GM23338 (cell line): ENCODE measurements around the gene PDE6C. TPM values are rescaled to one million over a fixed set of nuclear protein-coding genes. Genes with fewer than 3 reads are reported as not detected.

ENCODE experiments used
- ATAC-seq: fragments of 200-7000 bp; cut with Tn5 transposase; 3 replicates; pipeline ENCODE4 v1.9.1; 2020
- DNase-seq: peaks from one replicate; pipeline ENCODE4 v3.0.0-alpha.2; 2015; ENCODE audit warnings: low spot score
- H2AFZ ChIP-seq: fragments of 200-600 bp; sonication (generic); 2 replicates; pipeline ENCODE4 v1.8.0; 2016; ENCODE audit warnings: antibody characterized with exemption, mild to moderate bottlenecking, moderate library complexity
- H3F3A ChIP-seq: fragments of 200-600 bp; sonication (generic); replicated peaks from 2 replicates; pipeline ENCODE4 v1.8.0; 2017; ENCODE audit warnings: antibody characterized with exemption, mixed run types, low read depth
- H3K27ac ChIP-seq: fragments of 200-600 bp; sonication (generic); 2 replicates; pipeline ENCODE4 v1.6.1; 2016; ENCODE audit warnings: low read depth
- H3K27me3 ChIP-seq: fragments of 200-600 bp; sonication (generic); 2 replicates; pipeline ENCODE4 v1.8.0; 2016; ENCODE audit warnings: mild to moderate bottlenecking, mixed run types, moderate library complexity; ENCODE audit not compliant: insufficient read depth
- H3K36me3 ChIP-seq: fragments of 200-600 bp; sonication (generic); 2 replicates; pipeline ENCODE4 v1.8.0; 2016; ENCODE audit warnings: mild to moderate bottlenecking; ENCODE audit not compliant: insufficient read depth
- H3K4me1 ChIP-seq: fragments of 200-600 bp; sonication (generic); 2 replicates; pipeline ENCODE4 v1.8.0; 2016; ENCODE audit warnings: mild to moderate bottlenecking, moderate library complexity; ENCODE audit not compliant: insufficient read depth
- H3K4me2 ChIP-seq: fragments of 200-600 bp; sonication (generic); 2 replicates; pipeline ENCODE4 v1.7.1; 2017; ENCODE audit warnings: mixed run types
- H3K4me3 ChIP-seq: fragments of 200-600 bp; sonication (generic); 2 replicates; pipeline ENCODE4 v1.6.1; 2016; ENCODE audit warnings: mixed run types
- H3K79me2 ChIP-seq: fragments of 200-600 bp; sonication (generic); replicated peaks from 2 replicates; pipeline ENCODE4 v1.8.0; 2017; ENCODE audit warnings: mild to moderate bottlenecking; ENCODE audit not compliant: insufficient read depth
- H3K9me2 ChIP-seq: fragments of 200-600 bp; sonication (generic); 2 replicates; pipeline ENCODE4 v1.8.0; 2017; ENCODE audit not compliant: insufficient read depth
- H4K20me1 ChIP-seq: fragments of 200-600 bp; sonication (generic); replicated peaks from 2 replicates; pipeline ENCODE4 v1.8.0; 2017; ENCODE audit warnings: mild to moderate bottlenecking; ENCODE audit not compliant: insufficient read depth
- H3K27ac Mint-ChIP-seq: 2 replicates; pipeline ENCODE4 v1.8.0; 2020; ENCODE audit warnings: inconsistent platforms, mild to moderate bottlenecking, moderate library complexity, mixed read lengths
- H3K27me3 Mint-ChIP-seq: 3 replicates; pipeline ENCODE4 v1.8.0; 2022; ENCODE audit warnings: low read depth, mild to moderate bottlenecking, moderate library complexity, mixed read lengths, inconsistent platforms; ENCODE audit not compliant: insufficient read depth, poor library complexity
- H3K36me3 Mint-ChIP-seq: 3 replicates; pipeline ENCODE4 v1.8.0; 2021; ENCODE audit warnings: low read depth, mild to moderate bottlenecking, inconsistent platforms, moderate library complexity, mixed read lengths
- H3K4me1 Mint-ChIP-seq: 3 replicates; pipeline ENCODE4 v1.8.0; 2020; ENCODE audit warnings: mild to moderate bottlenecking, inconsistent platforms, mixed read lengths
- H3K4me3 Mint-ChIP-seq: 3 replicates; pipeline ENCODE4 v1.8.0; 2021; ENCODE audit warnings: moderate library complexity, mild to moderate bottlenecking, inconsistent platforms, mixed read lengths
- H3K9me3 Mint-ChIP-seq: 3 replicates; pipeline ENCODE4 v1.8.0; 2020; ENCODE audit warnings: moderate library complexity, mild to moderate bottlenecking, inconsistent platforms, mixed read lengths
- CREB1 ChIP-seq: fragments of 250-450 bp; sonication (Bioruptor Pico); IDR thresholded peaks from 2 replicates; pipeline ENCODE4 v1.5.0; 2020; ENCODE audit warnings: low read depth, mild to moderate bottlenecking, moderate library complexity
- NANOG ChIP-seq: IDR thresholded peaks from 2 replicates; pipeline ENCODE4 v1.6.1; 2016; ENCODE audit warnings: antibody characterized with exemption, borderline replicate concordance
- STAT1 ChIP-seq: IDR thresholded peaks from one replicate; pipeline ENCODE4 v1.6.1; 2016; ENCODE audit warnings: antibody characterized with exemption; ENCODE audit not compliant: unreplicated experiment
- ZNF331 ChIP-seq: fragments of 250-450 bp; sonication (Bioruptor Pico); IDR thresholded peaks from 2 replicates; pipeline ENCODE4 v1.5.0; 2020; ENCODE audit warnings: low read depth, mild to moderate bottlenecking, moderate library complexity
- ZNF462 ChIP-seq: fragments of 250-450 bp; sonication (Bioruptor Pico); IDR thresholded peaks from 2 replicates; pipeline ENCODE4 v1.5.0; 2020; ENCODE audit warnings: mild to moderate bottlenecking, moderate library complexity
- polyA plus RNA-seq: library from polyadenylated mRNA; unstranded; fragments of >200 nt; fragmentation: Nextera tagmentation; extraction: Ambion mirVana; gene quantifications from 2 replicates; pipeline ENCODE4 v1.2.1, GENCODE V29; 2016
- total RNA-seq: library from RNA; depleted of rRNA; stranded (reverse); fragments of >200 nt; shearing (Covaris generic); gene quantifications from 2 replicates; pipeline ENCODE4 v1.2.3, GENCODE V29; 2014
- TF ChIP-seq, protein P1 (sequence below): IDR thresholded peaks from one replicate; pipeline ENCODE4 v1.6.1; 2018; ENCODE audit warnings: antibody characterized with exemption; ENCODE audit not compliant: unreplicated experiment
- TF ChIP-seq, protein P2 (sequence below), 2 experiments: fragments of 200-600 bp in 1 of 2; sonication (generic) in 1 of 2; conservative IDR thresholded peaks; 2 replicates each; pipeline versions ENCODE4 v1.5.1 to v1.6.1; 2016 to 2017; ENCODE audit warnings: antibody characterized with exemption in 2 of 2, low read depth in 2 of 2, mild to moderate bottlenecking in 2 of 2, moderate library complexity in 1 of 2

PDE6C gene
- total and polyA plus RNA-seq, 2 experiments from 2014 or later: 0.06 TPM; not detected in 1

DNA sequence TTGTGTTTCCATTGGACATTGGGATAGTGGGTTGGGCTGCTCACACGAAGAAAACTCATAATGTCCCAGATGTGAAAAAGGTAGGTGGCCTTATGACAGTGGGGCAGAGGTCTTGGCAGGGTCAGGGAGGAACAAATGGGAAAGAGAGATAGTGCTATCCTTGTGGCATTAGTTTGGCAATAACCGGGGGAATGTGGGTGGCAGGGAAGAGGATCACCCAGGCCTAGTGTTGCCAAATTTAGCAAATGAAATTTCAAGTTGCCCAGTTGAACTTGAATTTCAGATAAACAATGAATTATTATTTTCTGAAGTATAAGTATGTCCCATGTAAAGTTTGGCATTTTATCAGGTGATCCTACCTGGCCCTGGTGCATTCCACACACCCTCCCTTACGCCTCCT, 789 bp downstream of the PDE6C start:
- no peak overlapping the region for H2AFZ ChIP-seq
- H4K20me1 ChIP-seq: no peaks in the 10 kb centered on the region
- Mint-ChIP-seq H3K9me3 (no peaks in the 10 kb centered on the region), H3K4me3 (no peak overlapping the region), H3K36me3 (no peaks in the 10 kb centered on the region), H3K4me1 (peaks cover 11% of the 10 kb centered on the region), H3K27ac (no peak overlapping the region), H3K27me3 (peaks cover 2% of the 10 kb centered on the region)
- no peaks in the 10 kb centered on the region for H3K9me2 ChIP-seq
- ATAC-seq (no peak), DNase-seq (no peak)
- no peaks in the 10 kb centered on the region for H3K36me3 ChIP-seq
- TF ChIP-seq, protein P1, sequence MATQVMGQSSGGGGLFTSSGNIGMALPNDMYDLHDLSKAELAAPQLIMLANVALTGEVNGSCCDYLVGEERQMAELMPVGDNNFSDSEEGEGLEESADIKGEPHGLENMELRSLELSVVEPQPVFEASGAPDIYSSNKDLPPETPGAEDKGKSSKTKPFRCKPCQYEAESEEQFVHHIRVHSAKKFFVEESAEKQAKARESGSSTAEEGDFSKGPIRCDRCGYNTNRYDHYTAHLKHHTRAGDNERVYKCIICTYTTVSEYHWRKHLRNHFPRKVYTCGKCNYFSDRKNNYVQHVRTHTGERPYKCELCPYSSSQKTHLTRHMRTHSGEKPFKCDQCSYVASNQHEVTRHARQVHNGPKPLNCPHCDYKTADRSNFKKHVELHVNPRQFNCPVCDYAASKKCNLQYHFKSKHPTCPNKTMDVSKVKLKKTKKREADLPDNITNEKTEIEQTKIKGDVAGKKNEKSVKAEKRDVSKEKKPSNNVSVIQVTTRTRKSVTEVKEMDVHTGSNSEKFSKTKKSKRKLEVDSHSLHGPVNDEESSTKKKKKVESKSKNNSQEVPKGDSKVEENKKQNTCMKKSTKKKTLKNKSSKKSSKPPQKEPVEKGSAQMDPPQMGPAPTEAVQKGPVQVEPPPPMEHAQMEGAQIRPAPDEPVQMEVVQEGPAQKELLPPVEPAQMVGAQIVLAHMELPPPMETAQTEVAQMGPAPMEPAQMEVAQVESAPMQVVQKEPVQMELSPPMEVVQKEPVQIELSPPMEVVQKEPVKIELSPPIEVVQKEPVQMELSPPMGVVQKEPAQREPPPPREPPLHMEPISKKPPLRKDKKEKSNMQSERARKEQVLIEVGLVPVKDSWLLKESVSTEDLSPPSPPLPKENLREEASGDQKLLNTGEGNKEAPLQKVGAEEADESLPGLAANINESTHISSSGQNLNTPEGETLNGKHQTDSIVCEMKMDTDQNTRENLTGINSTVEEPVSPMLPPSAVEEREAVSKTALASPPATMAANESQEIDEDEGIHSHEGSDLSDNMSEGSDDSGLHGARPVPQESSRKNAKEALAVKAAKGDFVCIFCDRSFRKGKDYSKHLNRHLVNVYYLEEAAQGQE: no peak
- TF ChIP-seq ZNF331 (CRISPR knock-in tag) (no peak), NANOG (no peak), CREB1 (CRISPR knock-in tag) (no peak), ZNF462 (CRISPR knock-in tag) (no peak), STAT1 (no peak)
- TF ChIP-seq, protein P2, sequence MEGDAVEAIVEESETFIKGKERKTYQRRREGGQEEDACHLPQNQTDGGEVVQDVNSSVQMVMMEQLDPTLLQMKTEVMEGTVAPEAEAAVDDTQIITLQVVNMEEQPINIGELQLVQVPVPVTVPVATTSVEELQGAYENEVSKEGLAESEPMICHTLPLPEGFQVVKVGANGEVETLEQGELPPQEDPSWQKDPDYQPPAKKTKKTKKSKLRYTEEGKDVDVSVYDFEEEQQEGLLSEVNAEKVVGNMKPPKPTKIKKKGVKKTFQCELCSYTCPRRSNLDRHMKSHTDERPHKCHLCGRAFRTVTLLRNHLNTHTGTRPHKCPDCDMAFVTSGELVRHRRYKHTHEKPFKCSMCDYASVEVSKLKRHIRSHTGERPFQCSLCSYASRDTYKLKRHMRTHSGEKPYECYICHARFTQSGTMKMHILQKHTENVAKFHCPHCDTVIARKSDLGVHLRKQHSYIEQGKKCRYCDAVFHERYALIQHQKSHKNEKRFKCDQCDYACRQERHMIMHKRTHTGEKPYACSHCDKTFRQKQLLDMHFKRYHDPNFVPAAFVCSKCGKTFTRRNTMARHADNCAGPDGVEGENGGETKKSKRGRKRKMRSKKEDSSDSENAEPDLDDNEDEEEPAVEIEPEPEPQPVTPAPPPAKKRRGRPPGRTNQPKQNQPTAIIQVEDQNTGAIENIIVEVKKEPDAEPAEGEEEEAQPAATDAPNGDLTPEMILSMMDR (conservative IDR thresholded peaks at IDR 0.05; ENCODE audit: low read depth in 2 of 2): no peak
- H3F3A ChIP-seq: no peaks in the 10 kb centered on the region
- no peak overlapping the region for H3K27ac ChIP-seq
- H3K4me2 ChIP-seq: no peak overlapping the region
- H3K4me1 ChIP-seq: no peaks in the 10 kb centered on the region; the same call in 1 of the 2 replicates
- no peak overlapping the region for H3K4me3 ChIP-seq
- H3K27me3 ChIP-seq: no peaks in the 10 kb centered on the region
- no peaks in the 10 kb centered on the region for H3K79me2 ChIP-seq
